ENCODE measurements around the gene MT2A. TPM values are rescaled to one million over a fixed set of nuclear protein-coding genes. Genes with fewer than 3 reads are reported as not detected.

MT2A gene
- total RNA-seq, 1 donor from 2014 or later = 112 TPM

- peaks cover 5% of the 10 kb centered on the region for H3K4me1 Mint-ChIP-seq (ENCODE audit: low read depth, unreplicated experiment)
- Histone ChIP-seq H3K4me3 (ENCODE audit: insufficient read depth, low read depth, low read length) (peak within 1 kb of the TSS; percentile 76), H3K9ac (ENCODE audit: low read length) (peak within 1 kb of the TSS; percentile 85), H3K27me3 (ENCODE audit: insufficient read depth, low read length) (no peaks in the 10 kb centered on the region), H3K4me2 (ENCODE audit: low read length) (peak within 1 kb of the TSS; percentile 97), H2AFZ (ENCODE audit: low read depth, low read length) (peak within 1 kb of the TSS; percentile 95), H3K4me1 (ENCODE audit: insufficient read depth, low read length) (peaks cover 25% of the 10 kb centered on the region), H3K36me3 (ENCODE audit: insufficient read depth, low read length) (no peaks in the 10 kb centered on the region), H4K20me1 (ENCODE audit: insufficient read depth, low read length) (peaks cover 11% of the 10 kb centered on the region), H3K27ac (ENCODE audit: low read depth, low read length) (peak within 1 kb of the TSS; percentile 80), H3K79me2 (ENCODE audit: insufficient read depth, low read length) (peaks cover 20% of the 10 kb centered on the region), H3K9me3 (ENCODE audit: insufficient read depth, low read depth, low read length) (no peaks in the 10 kb centered on the region)
- peaks cover 57% of the 10 kb centered on the region for H3K27me3 Mint-ChIP-seq (ENCODE audit: low read depth, unreplicated experiment)
- H3K9me3 Mint-ChIP-seq (ENCODE audit: unreplicated experiment) = no peaks in the 10 kb centered on the region
- no peak for FAIRE-seq
- TF ChIP-seq EZH2 (IDR thresholded peaks at IDR 0.05; ENCODE audit: insufficient read depth, low read length) = no peak
- TF ChIP-seq CTCF (IDR thresholded peaks at IDR 0.05; ENCODE audit: insufficient read depth, low read depth, low read length) = no peak
- peak; percentile 65 for DNase-seq (ENCODE audit: low read depth)
- peak within 1 kb of the TSS; percentile 66 for H3K27ac Mint-ChIP-seq (ENCODE audit: unreplicated experiment)
- peaks cover 6% of the 10 kb centered on the region for H3K36me3 Mint-ChIP-seq (ENCODE audit: low read depth, unreplicated experiment)
- H3K4me3 Mint-ChIP-seq (ENCODE audit: unreplicated experiment) = peak within 1 kb of the TSS; percentile 84
These were observed 17.0 kb downstream of the MT2A start, which contains the start of gene MT1E for GRCh38 chr16:56625140-56625942. Gene MT1E (plus strand): TSS chr16:56625781. CDS start chr16:56625852, 71 bp downstream.

- Histone ChIP-seq H4K20me1 (ENCODE audit: insufficient read depth, low read length) (peaks cover 11% of the 10 kb centered on the region), H3K27me3 (ENCODE audit: insufficient read depth, low read length) (peaks cover 3% of the 10 kb centered on the region), H3K9ac (ENCODE audit: low read length) (peak overlapping the region; percentile 85), H3K4me3 (ENCODE audit: insufficient read depth, low read depth, low read length) (peak overlapping the region; percentile 76), H3K4me2 (ENCODE audit: low read length) (peak overlapping the region; percentile 97), H3K27ac (ENCODE audit: low read depth, low read length) (peak overlapping the region; percentile 80), H3K36me3 (ENCODE audit: insufficient read depth, low read length) (no peaks in the 10 kb centered on the region), H3K4me1 (ENCODE audit: insufficient read depth, low read length) (peaks cover 25% of the 10 kb centered on the region), H2AFZ (ENCODE audit: low read depth, low read length) (peak overlapping the region; percentile 65), H3K79me2 (ENCODE audit: insufficient read depth, low read length) (peaks cover 20% of the 10 kb centered on the region), H3K9me3 (ENCODE audit: insufficient read depth, low read depth, low read length) (no peaks in the 10 kb centered on the region)
- Mint-ChIP-seq H3K27ac (ENCODE audit: unreplicated experiment) (peak overlapping the region; percentile 66), H3K36me3 (ENCODE audit: low read depth, unreplicated experiment) (peaks cover 6% of the 10 kb centered on the region), H3K4me1 (ENCODE audit: low read depth, unreplicated experiment) (peaks cover 5% of the 10 kb centered on the region), H3K9me3 (ENCODE audit: unreplicated experiment) (no peaks in the 10 kb centered on the region), H3K27me3 (ENCODE audit: low read depth, unreplicated experiment) (peaks cover 59% of the 10 kb centered on the region), H3K4me3 (ENCODE audit: unreplicated experiment) (peak overlapping the region; percentile 76)
- peak; percentile 87 for DNase-seq (ENCODE audit: low read depth)
- TF ChIP-seq EZH2 (IDR thresholded peaks at IDR 0.05; ENCODE audit: insufficient read depth, low read length) = no peak
- TF ChIP-seq CTCF (IDR thresholded peaks at IDR 0.05; ENCODE audit: insufficient read depth, low read depth, low read length) = no peak
- no peak for FAIRE-seq
These were observed 17.7 kb downstream of the MT2A start for GRCh38 chr16:56625943-56626654.

All from astrocyte (in vitro differentiated cells and primary cell).